Activated CD8-positive, alpha-beta memory T cell treated with anti-CD3 and anti-CD28 coated beads, Interleukin-2, amount 50 U/mL, for 24 hours (primary cell): ENCODE results near the gene BTBD17.
A peak's percentile ranks its signal among the peaks of the same experiment; 100 is the strongest.

Source experiments
- DNase-seq: peaks from one replicate; pipeline ENCODE4 v3.0.0-alpha.2; 2020; ENCODE audit errors: extremely low read depth

Gene BTBD17

DNA sequence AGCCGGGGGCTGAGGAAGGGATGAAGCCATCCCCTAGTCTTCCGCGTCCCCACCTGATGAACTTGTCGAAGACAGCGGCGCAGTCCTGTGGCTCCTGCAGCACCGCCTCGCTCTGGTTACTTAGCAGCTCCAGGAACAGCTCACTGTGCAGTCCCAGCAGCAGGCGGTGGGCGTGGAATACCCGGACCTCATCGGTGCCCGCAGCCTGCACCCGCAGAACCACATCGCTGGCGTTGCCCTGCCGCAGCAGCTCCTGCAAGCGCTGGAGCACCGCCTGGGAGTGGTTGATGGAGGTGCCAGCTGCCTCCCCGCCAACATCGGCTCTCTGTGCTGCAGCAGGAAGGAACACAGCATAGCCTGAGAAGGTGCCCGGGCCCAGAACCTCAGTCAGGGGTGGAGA lies 1.8 kb downstream of the BTBD17 start:
- no peak for DNase-seq

DNA sequence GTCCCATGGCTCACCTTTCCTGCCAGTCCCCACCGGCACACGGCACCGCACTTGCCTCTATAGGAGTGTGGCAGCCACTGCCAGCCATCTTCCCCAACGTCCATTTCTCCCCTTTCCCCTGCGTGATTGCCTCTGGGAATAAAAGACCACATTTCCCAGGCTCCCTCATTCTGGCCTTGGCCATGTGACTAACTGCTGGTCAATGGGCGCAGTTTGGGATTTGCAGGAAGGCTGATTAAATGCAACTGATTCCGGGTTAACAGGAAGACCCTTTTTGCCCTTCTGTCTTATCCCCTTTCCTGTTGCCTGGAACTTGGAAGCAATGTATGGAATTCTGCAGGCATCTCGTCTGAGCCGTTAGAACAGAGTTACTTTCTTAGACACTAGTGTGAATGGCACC lies 3.0 kb downstream of the BTBD17 start:
- DNase-seq: no peak

DNA sequence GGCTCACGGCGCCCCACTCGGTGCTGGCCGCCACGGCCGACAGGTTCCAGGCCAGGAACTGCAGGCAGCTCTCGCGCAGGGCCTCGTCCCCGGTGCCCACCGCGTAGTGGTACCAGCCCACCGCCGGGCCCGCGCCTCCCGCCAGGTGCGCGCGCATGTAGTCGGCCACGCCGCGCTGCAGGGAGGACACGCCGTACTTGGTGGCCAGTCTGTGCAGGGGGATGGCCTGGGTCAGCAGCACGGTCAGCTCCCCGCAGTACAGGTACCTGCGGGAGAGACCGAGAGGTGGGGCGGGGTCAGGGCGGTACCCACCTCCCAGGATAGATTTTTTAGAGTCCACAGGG lies 4.2 kb downstream of the BTBD17 start:
- DNase-seq: no peak

GRCh38 chr17:74356646-74357465 lies 4.8 kb downstream of the BTBD17 start:
- DNase-seq: no peak

DNA sequence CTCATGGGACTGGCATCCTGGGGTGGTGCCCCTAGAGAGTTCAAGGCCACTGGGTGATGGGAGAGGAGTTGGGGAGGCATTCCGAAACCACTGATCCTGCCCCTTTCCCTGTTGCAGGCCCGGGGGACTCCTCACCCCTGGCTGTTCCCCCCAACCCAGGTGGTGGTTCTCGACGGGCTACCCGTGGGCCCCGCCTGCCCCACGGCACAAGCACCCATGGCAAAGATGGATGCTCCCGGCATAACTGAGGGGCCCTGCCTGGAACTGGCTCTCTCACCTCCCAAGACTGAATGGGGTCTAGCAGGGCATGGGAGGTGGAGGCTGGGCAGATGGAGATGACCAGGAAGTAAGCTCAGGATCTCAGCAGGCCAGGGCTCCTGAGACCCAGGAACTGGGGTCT lies 6.6 kb downstream of the BTBD17 start:
- DNase-seq: no peak

GRCh38 chr17:74354561-74354960 lies 7.1 kb downstream of the BTBD17 start:
- no peak for DNase-seq

- peak; percentile 9 for DNase-seq
Measured at GRCh38 chr17:74354123-74354522, 7.5 kb downstream of the BTBD17 start.

DNA sequence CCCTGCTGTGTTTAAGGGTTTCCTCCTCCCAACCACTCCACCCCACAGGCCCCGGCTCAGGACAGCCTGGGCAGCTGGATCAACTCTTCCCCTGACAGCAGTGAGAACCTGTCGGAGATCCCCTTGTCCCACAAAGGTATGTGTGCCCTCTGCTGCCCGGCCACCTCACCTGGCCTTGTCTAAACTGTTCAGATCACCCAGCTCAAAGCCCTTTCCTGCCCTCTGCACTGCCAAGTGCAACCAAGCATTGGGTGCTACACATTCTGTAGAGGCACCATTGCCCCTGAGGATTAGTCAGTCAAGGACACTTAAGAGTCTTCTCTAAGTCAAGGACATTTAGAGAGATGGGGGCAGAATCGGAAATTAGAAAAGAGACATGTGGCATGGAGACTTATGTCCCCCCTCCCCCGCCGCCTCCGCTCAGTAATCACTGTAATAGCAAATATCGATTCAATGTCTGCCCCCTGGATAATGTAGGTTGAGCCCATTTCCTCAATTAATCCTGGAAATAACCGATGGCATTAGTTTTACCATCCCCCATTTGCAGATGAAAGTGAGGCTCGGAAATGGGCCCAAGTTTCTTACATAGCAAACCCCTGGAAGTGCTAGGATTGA lies 8.1 kb downstream of the BTBD17 start:
- DNase-seq: no peak

DNA sequence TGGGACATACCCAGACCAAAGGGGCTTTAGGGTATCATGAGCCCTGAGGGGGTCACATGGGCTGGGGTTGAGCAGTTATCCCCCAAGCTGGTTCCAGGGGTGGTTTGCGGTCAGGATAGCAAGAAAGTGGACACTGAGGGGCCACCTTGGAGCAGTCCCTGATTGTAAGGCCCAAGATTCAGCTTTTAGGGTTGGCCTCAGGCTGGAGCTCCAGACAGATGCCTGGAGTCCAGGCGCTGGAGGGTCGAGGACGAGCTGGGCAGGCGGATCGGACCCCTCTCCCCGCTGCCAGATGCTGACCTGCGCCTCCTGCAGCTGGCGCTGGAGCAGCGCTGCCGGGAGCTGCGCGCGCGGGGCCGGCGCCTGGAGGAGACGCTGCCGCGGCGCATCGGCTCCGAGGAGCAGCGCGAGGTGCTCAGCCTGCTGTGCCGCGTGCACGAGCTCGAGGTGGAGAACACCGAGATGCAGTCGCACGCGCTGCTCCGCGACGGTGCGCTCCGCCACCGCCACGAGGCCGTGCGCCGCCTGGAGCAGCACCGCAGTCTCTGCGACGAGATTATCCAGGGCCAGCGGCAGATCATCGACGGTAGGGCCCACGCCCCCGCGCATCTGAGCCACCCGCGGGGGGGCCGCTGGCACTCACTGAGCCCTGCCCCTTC lies 10.0 kb downstream of the BTBD17 start:
- DNase-seq: no peak

DNA sequence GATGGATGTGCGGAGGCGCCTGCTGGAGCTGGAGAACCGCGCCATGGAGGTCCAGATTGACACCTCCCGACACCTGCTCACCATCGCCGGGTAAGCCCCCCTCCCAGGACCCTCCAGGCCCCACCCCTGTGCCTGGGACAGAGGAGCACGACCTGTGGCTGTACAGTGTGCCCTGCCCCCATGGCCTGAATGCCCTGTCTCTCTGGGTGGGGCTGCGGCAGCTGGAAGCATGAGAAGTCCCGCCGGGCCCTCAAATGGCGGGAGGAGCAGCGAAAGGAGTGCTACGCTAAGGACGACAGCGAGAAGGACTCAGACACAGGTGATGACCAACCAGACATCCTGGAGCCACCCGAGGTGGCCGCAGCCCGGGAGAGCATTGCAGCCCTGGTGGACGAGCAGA lies 11.2 kb downstream of the BTBD17 start:
- DNase-seq: no peak

DNA sequence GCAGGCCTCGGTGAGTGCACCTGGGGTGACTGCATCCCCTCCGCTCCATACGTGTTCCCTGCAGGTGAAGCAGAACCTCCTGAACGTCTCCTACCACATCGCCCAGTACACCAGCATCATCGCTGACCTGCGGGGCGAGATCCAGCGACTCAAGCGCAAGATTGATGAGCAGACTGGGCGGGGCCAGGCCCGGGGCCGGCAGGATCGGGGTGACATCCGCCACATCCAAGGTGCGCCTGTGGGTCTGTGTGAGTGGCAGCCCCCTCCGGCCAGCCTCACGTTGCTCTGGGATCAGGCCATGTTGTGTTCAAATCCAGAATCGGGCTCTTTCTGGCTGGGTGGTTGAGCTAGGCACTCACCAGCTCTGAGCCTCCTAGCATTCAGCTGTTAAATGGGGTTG lies 12.5 kb downstream of the BTBD17 start:
- no peak for DNase-seq

DNA sequence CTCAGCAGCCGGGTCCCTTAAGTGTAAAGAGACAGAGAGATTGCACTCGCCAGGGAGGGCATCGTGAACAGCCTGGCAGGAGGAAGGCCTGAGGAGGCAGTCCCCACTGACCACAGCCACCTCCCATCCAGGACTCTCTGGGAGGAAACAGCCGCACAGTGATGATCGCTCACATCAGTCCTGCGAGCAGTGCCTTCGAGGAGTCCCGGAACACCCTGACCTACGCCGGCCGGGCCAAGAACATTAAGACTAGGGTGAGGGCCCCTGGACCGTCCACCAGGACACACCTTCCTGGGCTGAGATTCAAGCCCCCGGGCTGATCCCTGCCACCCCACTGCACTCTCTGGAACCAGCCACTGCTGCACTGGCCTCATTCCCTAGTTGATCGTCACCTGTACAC lies 14.0 kb downstream of the BTBD17 start:
- no peak for DNase-seq

GRCh38 chr17:74345433-74346241 lies 16.0 kb downstream of the BTBD17 start:
- no peak for DNase-seq

- DNase-seq: no peak
Measured at GRCh38 chr17:74344658-74345057, 17.0 kb downstream of the BTBD17 start.

- DNase-seq: no peak
Measured at GRCh38 chr17:74343526-74344284, 18.0 kb downstream of the BTBD17 start.

- no peak for DNase-seq
Measured at GRCh38 chr17:74343121-74343520, 18.5 kb downstream of the BTBD17 start.

DNA sequence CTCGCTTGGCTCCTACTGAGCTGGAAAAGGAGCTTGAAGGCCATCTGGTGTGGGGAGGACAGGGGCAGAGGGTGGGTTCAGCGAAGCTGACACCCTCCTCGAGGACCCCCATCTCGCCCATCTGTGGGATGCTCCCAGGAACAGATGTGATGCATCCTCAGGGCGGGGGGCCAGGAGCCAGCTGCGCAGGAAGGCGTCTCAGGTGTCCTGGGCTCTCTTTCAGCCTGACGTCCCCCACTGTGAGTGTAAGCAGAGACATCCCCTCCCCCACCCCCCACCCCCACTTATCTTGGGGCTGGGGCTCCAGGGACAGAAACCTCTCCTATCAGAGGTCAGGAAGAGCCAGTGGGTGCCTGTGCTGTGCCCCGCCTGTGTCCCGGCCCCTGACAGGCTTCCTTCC lies 19.4 kb downstream of the BTBD17 start:
- DNase-seq: no peak

DNA sequence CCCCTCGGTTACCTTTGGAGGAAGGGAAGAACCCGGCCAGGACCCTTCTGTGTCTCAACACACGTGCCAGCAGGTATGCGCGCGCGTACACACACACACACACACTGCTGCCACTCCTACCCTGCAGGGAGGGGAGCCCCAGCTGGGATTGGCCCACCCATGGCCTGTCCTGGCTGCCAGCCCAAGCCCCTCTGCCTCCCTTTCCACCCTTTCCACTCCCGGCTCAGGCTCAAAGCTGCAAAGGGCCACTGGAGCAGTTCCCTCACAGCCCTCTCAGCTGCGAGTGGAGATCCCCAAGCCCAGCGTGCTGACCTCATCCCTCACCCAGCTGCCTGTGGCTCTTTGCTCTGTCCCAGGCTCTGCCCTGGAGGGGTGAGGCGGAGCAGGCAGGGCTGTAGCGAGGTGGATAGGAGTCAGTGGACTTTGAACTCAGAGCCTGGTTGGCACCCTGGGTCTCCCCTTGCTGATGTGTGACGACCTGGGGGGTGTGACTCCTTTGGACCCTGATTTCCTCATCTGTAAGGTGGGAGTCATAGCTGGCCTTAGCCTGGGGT lies 21.1 kb downstream of the BTBD17 start:
- no peak for DNase-seq

GRCh38 chr17:74339537-74340195 lies 22.0 kb downstream of the BTBD17 start:
- no peak for DNase-seq

GRCh38 chr17:74337834-74338500 lies 23.7 kb downstream of the BTBD17 start:
- DNase-seq: no peak
